Activated CD8-positive, alpha-beta T cell treated with anti-CD3 and anti-CD28 coated beads for 36 hours (primary cell): ENCODE results near the gene NKPD1. TPM values are rescaled to one million over a fixed set of nuclear protein-coding genes. Genes with fewer than 3 reads are reported as not detected.

Experiments
- ATAC-seq: fragments of 200-7000 bp; cut with Tn5 transposase; one replicate; pipeline ENCODE4 v1.10.0; 2021; ENCODE audit warnings: mild to moderate bottlenecking, moderate library complexity
- CTCF ChIA-PET: fragments of 350-600 bp; sonication (Branson Sonifier 250); formaldehyde crosslinking; loops from one replicate; lab custom pipeline; 2021; ENCODE audit warnings: antibody characterized with exemption; lab: Charles Lee
- POLR2A ChIA-PET: fragments of 350-600 bp; sonication (Branson Sonifier 250); formaldehyde crosslinking; loops from one replicate; lab custom pipeline; 2021; ENCODE audit warnings: antibody characterized with exemption; lab: Charles Lee
- DNase-seq: peaks from one replicate; pipeline ENCODE4 v3.0.0-alpha.2; 2020
- H3K27ac Mint-ChIP-seq: one replicate; pipeline ENCODE4 v1.8.0; 2021; ENCODE audit warnings: mild to moderate bottlenecking, mixed read lengths
- H3K27me3 Mint-ChIP-seq: one replicate; pipeline ENCODE4 v1.8.0; 2021; ENCODE audit warnings: mixed read lengths
- H3K36me3 Mint-ChIP-seq: one replicate; pipeline ENCODE4 v1.8.0; 2021; ENCODE audit warnings: low read depth, mixed read lengths
- H3K4me1 Mint-ChIP-seq: one replicate; pipeline ENCODE4 v1.8.0; 2021; ENCODE audit warnings: low read depth, mixed read lengths
- H3K4me3 Mint-ChIP-seq: one replicate; pipeline ENCODE4 v1.8.0; 2021; ENCODE audit warnings: mild to moderate bottlenecking, moderate library complexity, mixed read lengths
- H3K9me3 Mint-ChIP-seq: one replicate; pipeline ENCODE4 v1.8.0; 2021; ENCODE audit warnings: mixed read lengths
- intact Hi-C: fragments of 100-400 bp; cut with micrococcal nuclease; formaldehyde crosslinking; loops from one replicate; pipeline ENCODE4 v1.10.0; 2022
- total RNA-seq, 2 experiments: library from RNA; stranded (reverse); gene quantifications; one replicate each; pipeline ENCODE4 v1.2.3, GENCODE V29; 2021
- TF ChIP-seq, protein P1 (sequence below): fragments of 200-600 bp; IDR thresholded peaks from one replicate; pipeline ENCODE4 v1.8.0; 2022; ENCODE audit warnings: antibody characterized with exemption, mild to moderate bottlenecking

Gene NKPD1
- total RNA-seq, 2 experiments from 2014 or later = 0.07 to 0.16 TPM

DNA sequence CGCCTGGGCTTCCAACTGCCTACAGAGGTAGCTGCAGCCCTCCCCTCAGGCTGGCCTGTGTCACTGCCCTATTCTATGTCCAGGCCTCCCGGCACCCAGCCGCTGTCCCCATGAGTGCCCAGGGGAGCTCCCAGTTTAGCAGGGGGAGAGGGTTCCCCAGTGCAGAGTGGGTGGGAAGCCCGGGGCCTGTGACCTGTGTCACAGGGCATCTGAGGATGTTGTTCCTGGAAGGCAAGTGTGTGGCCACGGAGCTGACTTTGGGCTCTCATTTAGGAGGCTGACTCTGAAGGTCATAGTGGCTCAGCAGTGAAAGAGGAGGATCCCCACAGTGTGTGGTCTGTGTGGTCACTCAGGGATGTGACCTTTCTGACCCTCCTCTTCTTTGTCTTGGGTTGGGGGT is 42.7 kb downstream of the NKPD1 start:
- Mint-ChIP-seq H3K27ac (peak overlapping the region; percentile 79), H3K4me3 (peak overlapping the region; percentile 44), H3K4me1 (peaks cover 84% of the 10 kb centered on the region), H3K36me3 (no peaks in the 10 kb centered on the region), H3K27me3 (no peaks in the 10 kb centered on the region), H3K9me3 (no peaks in the 10 kb centered on the region)
- CTCF ChIA-PET = interaction anchor here (0.9 to 2.9 kb wide), 6 partner anchors 7 to 30 kb away, joined by 3 to 16 read pairs (median 3); partner anchors contain the start of gene PPP1R37
- intact Hi-C loops = no loop called here
- peak; percentile 23 for DNase-seq
- POLR2A ChIA-PET = interaction anchor here (0.6 to 2.1 kb wide), 6 partner anchors 15 to 59 kb away, joined by 3 to 14 read pairs (median 6); partner anchors contain the start of genes PPP1R37 and TRAPPC6A
- no peak for ATAC-seq
- TF ChIP-seq, protein P1, sequence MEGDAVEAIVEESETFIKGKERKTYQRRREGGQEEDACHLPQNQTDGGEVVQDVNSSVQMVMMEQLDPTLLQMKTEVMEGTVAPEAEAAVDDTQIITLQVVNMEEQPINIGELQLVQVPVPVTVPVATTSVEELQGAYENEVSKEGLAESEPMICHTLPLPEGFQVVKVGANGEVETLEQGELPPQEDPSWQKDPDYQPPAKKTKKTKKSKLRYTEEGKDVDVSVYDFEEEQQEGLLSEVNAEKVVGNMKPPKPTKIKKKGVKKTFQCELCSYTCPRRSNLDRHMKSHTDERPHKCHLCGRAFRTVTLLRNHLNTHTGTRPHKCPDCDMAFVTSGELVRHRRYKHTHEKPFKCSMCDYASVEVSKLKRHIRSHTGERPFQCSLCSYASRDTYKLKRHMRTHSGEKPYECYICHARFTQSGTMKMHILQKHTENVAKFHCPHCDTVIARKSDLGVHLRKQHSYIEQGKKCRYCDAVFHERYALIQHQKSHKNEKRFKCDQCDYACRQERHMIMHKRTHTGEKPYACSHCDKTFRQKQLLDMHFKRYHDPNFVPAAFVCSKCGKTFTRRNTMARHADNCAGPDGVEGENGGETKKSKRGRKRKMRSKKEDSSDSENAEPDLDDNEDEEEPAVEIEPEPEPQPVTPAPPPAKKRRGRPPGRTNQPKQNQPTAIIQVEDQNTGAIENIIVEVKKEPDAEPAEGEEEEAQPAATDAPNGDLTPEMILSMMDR = no peak

DNA sequence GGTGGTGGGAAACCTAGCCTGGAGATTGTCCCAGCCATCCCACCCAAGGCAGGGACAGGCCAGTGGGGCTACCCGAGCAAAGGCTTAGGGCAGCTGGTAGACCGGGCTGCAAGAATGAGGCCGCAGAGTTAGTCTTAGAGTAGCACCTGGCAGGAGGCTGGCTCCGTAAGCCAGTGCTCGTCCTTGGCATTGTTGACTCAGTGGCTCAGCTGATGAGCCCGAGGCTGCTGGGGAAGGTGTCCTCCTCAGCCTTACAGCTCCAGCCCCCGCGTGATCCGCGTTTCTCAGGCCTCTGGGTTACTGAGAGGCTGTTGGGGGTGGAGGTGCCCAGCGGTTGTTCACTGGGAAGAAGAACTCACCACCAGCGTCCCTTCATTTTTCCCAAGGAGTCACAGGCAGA is 43.1 kb downstream of the NKPD1 start:
- intact Hi-C loops = no loop called here
- Mint-ChIP-seq H3K4me1 (peaks cover 84% of the 10 kb centered on the region), H3K36me3 (no peaks in the 10 kb centered on the region), H3K27me3 (no peaks in the 10 kb centered on the region), H3K4me3 (peak overlapping the region; percentile 44), H3K27ac (peak overlapping the region; percentile 63), H3K9me3 (no peaks in the 10 kb centered on the region)
- CTCF ChIA-PET = interaction anchor here (0.9 to 2.9 kb wide), 5 partner anchors 8 to 31 kb away, joined by 3 to 16 read pairs (median 3); partner anchors contain the start of gene PPP1R37
- POLR2A ChIA-PET = interaction anchor here (0.7 to 2.1 kb wide), 6 partner anchors 15 to 134 kb away, joined by 3 to 14 read pairs (median 6); partner anchors contain the start of genes PPP1R37 and TRAPPC6A
- ATAC-seq = peak; percentile 6
- DNase-seq = peak; percentile 53
- TF ChIP-seq, protein P1 = no peak

GRCh38 chr19:45117167-45117594 is 43.6 kb downstream of the NKPD1 start:
- peak; percentile 93 for DNase-seq
- POLR2A ChIA-PET = interaction anchor here (0.9 to 1.9 kb wide), 5 partner anchors 19 to 135 kb away, joined by 3 to 14 read pairs (median 4); partner anchors contain the start of genes PPP1R37 and TRAPPC6A
- TF ChIP-seq, protein P1 = no peak
- H3K4me1 Mint-ChIP-seq = peaks cover 79% of the 10 kb centered on the region
- ATAC-seq = peak; percentile 77
- no peaks in the 10 kb centered on the region for H3K9me3 Mint-ChIP-seq
- H3K27ac Mint-ChIP-seq = peak overlapping the region; percentile 63
- H3K4me3 Mint-ChIP-seq = peak overlapping the region; percentile 23
- no peaks in the 10 kb centered on the region for H3K27me3 Mint-ChIP-seq
- H3K36me3 Mint-ChIP-seq = no peaks in the 10 kb centered on the region
- intact Hi-C loops = no loop called here
- CTCF ChIA-PET = interaction anchor here (0.9 to 2.9 kb wide), 3 partner anchors 8 to 25 kb away, joined by 3 to 16 read pairs (median 11); no protein-coding TSS in a partner anchor

GRCh38 chr19:45115809-45116615 is 44.8 kb downstream of the NKPD1 start:
- Mint-ChIP-seq H3K4me1 (peaks cover 72% of the 10 kb centered on the region), H3K36me3 (no peaks in the 10 kb centered on the region), H3K27me3 (no peaks in the 10 kb centered on the region), H3K27ac (peak overlapping the region; percentile 64), H3K9me3 (no peaks in the 10 kb centered on the region), H3K4me3 (no peak overlapping the region)
- no peak for DNase-seq
- ChIA-PET CTCF (interaction anchor here (2.9 kb wide), 1 partner anchor 10 kb away, joined by 16 read pairs; no protein-coding TSS in a partner anchor), POLR2A (interaction anchor here (1.3 kb wide), 1 partner anchor 68 kb away, joined by 3 read pairs; no protein-coding TSS in a partner anchor)
- TF ChIP-seq, protein P1 = no peak
- intact Hi-C loops = no loop called here
- ATAC-seq = no peak
